ENCODE data around the gene NPR1. TPM values are rescaled to one million over a fixed set of nuclear protein-coding genes. Genes with fewer than 3 reads are reported as not detected.

The NPR1 gene
- total and polyA plus RNA-seq, 2 of the 13 experiments (the other 11 are each of a cell fraction or from before 2014, with no cell fraction given) = not detected

GRCh38 chr1:153698020-153698922 is 19.8 kb downstream of the NPR1 start:
- POLR2A ChIA-PET = interaction anchor here (1.3 kb wide), 1 partner anchor 29 kb away, joined by 3 read pairs; the partner anchor contains the start of gene INTS3
- H3K4me1 ChIP-seq (ENCODE audit: insufficient read depth, low read length) = peaks cover 21% of the 10 kb centered on the region
- FAIRE-seq (no peak), DNase-seq (ENCODE audit: low spot score) (no peak), ATAC-seq (no peak)
- no TSS peak for BruUV-seq (replicated peaks)
- H3K4me3 ChIP-seq (replicated peaks in 1 of 3; ENCODE audit: insufficient read depth in 1 of 3, low read depth in 2 of 3, low read length in 3 of 3) = no peak overlapping the region; a peak in 1 of 6 replicates
- no peaks in the 10 kb centered on the region for H3K79me2 ChIP-seq (ENCODE audit: insufficient read depth, low read length)
- intact Hi-C loops (cut with micrococcal nuclease; ENCODE audit: unreplicated experiment) (no loop called here), in situ Hi-C loops (cut with HindIII; ENCODE audit: extremely low pct_ligation_motif_present, low pct_unique_long_range_greater_than_20kb) (no loop called here)
- no peaks in the 10 kb centered on the region for H4K20me1 ChIP-seq (ENCODE audit: insufficient read depth, low read length)
- peaks cover 0 to 2% of the 10 kb centered on the region in 2 experiments; a peak in 2 of 5 replicates for H3K27me3 ChIP-seq (ENCODE audit: control insufficient read depth in 1 of 2, insufficient read depth in 2 of 2, low read length in 2 of 2)
- CTCF ChIA-PET (ENCODE audit: low intra/inter-chr PET ratio, low total read pairs) = no interaction called here
- no peaks in the 10 kb centered on the region for H3K9me3 ChIP-seq (ENCODE audit: low read length)
- H3K9ac ChIP-seq (ENCODE audit: insufficient read depth, low read depth, low read length) = no peak overlapping the region
- H3K4me2 ChIP-seq (ENCODE audit: low read depth, low read length) = no peak overlapping the region
- no peak overlapping the region for H2AFZ ChIP-seq (ENCODE audit: low read length)
- no peaks in the 10 kb centered on the region for H3K36me3 ChIP-seq (replicated peaks in 1 of 2; ENCODE audit: control insufficient read depth in 1 of 2, insufficient read depth in 2 of 2, low read length in 2 of 2)
- H3K27ac ChIP-seq (ENCODE audit: extremely low read length, insufficient read depth, low read length) = no peak overlapping the region
- WGBS (ENCODE audit: low lambda C conversion rate) = 67% methylated on average over 26 of the region's 29 CpGs
- TF ChIP-seq ZMAT3 (CRISPR knock-in tag; conservative IDR thresholded peaks at IDR 0.05) = no peak
- no peak for TF ChIP-seq JARID2 (CRISPR knock-in tag; IDR thresholded peaks at IDR 0.05; ENCODE audit: insufficient replicate concordance)
- TF ChIP-seq BRCA1 (CRISPR knock-in tag; IDR thresholded peaks at IDR 0.05) = no peak
- no peak for TF ChIP-seq ZNF33B (CRISPR knock-in tag; IDR thresholded peaks at IDR 0.05)
- TF ChIP-seq CREBL2 (CRISPR knock-in tag; IDR thresholded peaks at IDR 0.05; ENCODE audit: borderline replicate concordance) = no peak
- TF ChIP-seq ZNF512 (CRISPR knock-in tag; IDR thresholded peaks at IDR 0.05) = no peak
- TF ChIP-seq ZNF878 (CRISPR knock-in tag; IDR thresholded peaks at IDR 0.05) = no peak
- no peak for TF ChIP-seq THRA (CRISPR knock-in tag; IDR thresholded peaks at IDR 0.05; ENCODE audit: borderline replicate concordance)
- no peak for TF ChIP-seq SPEN (CRISPR knock-in tag; IDR thresholded peaks at IDR 0.05; ENCODE audit: low read depth)
- no peak for TF ChIP-seq ASH2L (IDR thresholded peaks at IDR 0.05; ENCODE audit: insufficient read length, low read depth, low read length)
- TF ChIP-seq SOX6 (IDR thresholded peaks at IDR 0.05) = no peak
- no peak for TF ChIP-seq SOX6 (CRISPR knock-in tag; IDR thresholded peaks at IDR 0.05)
- TF ChIP-seq ZNF512B (CRISPR knock-in tag; IDR thresholded peaks at IDR 0.05; ENCODE audit: borderline replicate concordance) = no peak
- no peak for TF ChIP-seq ZNF549 (CRISPR knock-in tag; IDR thresholded peaks at IDR 0.05)
- no peak for TF ChIP-seq NCOA1 (CRISPR knock-in tag; IDR thresholded peaks at IDR 0.05)
- TF ChIP-seq MXD3 (CRISPR knock-in tag; IDR thresholded peaks at IDR 0.05) = no peak
- TF ChIP-seq BCL6 (CRISPR knock-in tag; IDR thresholded peaks at IDR 0.05) = no peak
- no peak for TF ChIP-seq SRF (IDR thresholded peaks at IDR 0.05; ENCODE audit: low read depth, low read length)

Measured in HepG2 (cell line).